MM.1S (cell line): Measurements from ENCODE around the gene MAP2K6.

ENCODE experiments used
- DNase-seq: peaks from one replicate; pipeline ENCODE4 v3.0.0-alpha.2; 2015
- H2AFZ ChIP-seq: fragments of 300-600 bp; sonication (generic); 2 replicates; pipeline ENCODE4 v1.6.0; 2016; ENCODE audit warnings: antibody characterized with exemption, low read length
- H3F3A ChIP-seq: fragments of 300-600 bp; sonication (generic); 2 replicates; pipeline ENCODE4 v1.6.1; 2016; ENCODE audit warnings: mild to moderate bottlenecking, antibody characterized with exemption, low read length, moderate library complexity, mixed read lengths; ENCODE audit not compliant: insufficient read depth
- H3K27ac ChIP-seq: fragments of 300-600 bp; sonication (generic); 2 replicates; pipeline ENCODE4 v1.5.1; 2016; ENCODE audit warnings: mild to moderate bottlenecking, low read length
- H3K27me3 ChIP-seq: fragments of 300-600 bp; sonication (generic); replicated peaks from 2 replicates; pipeline ENCODE4 v1.6.0; 2016; ENCODE audit warnings: low read length; ENCODE audit not compliant: insufficient read depth
- H3K36me3 ChIP-seq: fragments of 300-600 bp; sonication (generic); replicated peaks from 2 replicates; pipeline ENCODE4 v1.6.1; 2016; ENCODE audit warnings: mild to moderate bottlenecking, low read length, mixed read lengths; ENCODE audit not compliant: insufficient read depth
- H3K4me1 ChIP-seq: fragments of 300-600 bp; sonication (generic); 2 replicates; pipeline ENCODE4 v1.6.1; 2016; ENCODE audit warnings: low read length, mixed read lengths
- H3K4me2 ChIP-seq: fragments of 300-600 bp; sonication (generic); 2 replicates; pipeline ENCODE4 v1.6.0; 2016; ENCODE audit warnings: low read depth, low read length
- H3K4me3 ChIP-seq: fragments of 300-600 bp; sonication (generic); 2 replicates; pipeline ENCODE4 v1.5.1; 2016; ENCODE audit warnings: low read length, mixed read lengths
- H3K79me2 ChIP-seq: fragments of 300-600 bp; sonication (generic); 2 replicates; pipeline ENCODE4 v1.6.1; 2016; ENCODE audit warnings: mixed run types, low read length, mixed read lengths
- H3K9ac ChIP-seq: fragments of 300-600 bp; sonication (generic); 2 replicates; pipeline ENCODE4 v1.6.1; 2016; ENCODE audit warnings: low read length, mixed read lengths
- H3K9me2 ChIP-seq: fragments of 300-600 bp; sonication (generic); replicated peaks from 2 replicates; pipeline ENCODE4 v1.6.1; 2016; ENCODE audit warnings: mild to moderate bottlenecking, low read length, mixed read lengths; ENCODE audit not compliant: insufficient read depth
- H3K9me3 ChIP-seq: fragments of 300-600 bp; sonication (generic); replicated peaks from 2 replicates; pipeline ENCODE4 v1.6.1; 2016; ENCODE audit warnings: mild to moderate bottlenecking, low read length, mixed read lengths; ENCODE audit not compliant: insufficient read depth
- H4K20me1 ChIP-seq: fragments of 300-600 bp; sonication (generic); 2 replicates; pipeline ENCODE4 v1.6.1; 2016; ENCODE audit warnings: mild to moderate bottlenecking, low read length, moderate library complexity, mixed read lengths; ENCODE audit not compliant: insufficient read depth
- CTCF ChIP-seq: fragments of 300-600 bp; sonication (generic); IDR thresholded peaks from 2 replicates; pipeline ENCODE4 v1.5.1; 2016; ENCODE audit warnings: antibody characterized with exemption, low read length, mixed read lengths
- EZH2 ChIP-seq: fragments of 300-600 bp; sonication (generic); optimal IDR thresholded peaks from 2 replicates; pipeline ENCODE3; 2017; ENCODE audit warnings: low read depth, mild to moderate bottlenecking, antibody characterized with exemption, low read length, mixed read lengths
- EZH2phosphoT487 ChIP-seq: fragments of 300-600 bp; sonication (generic); IDR thresholded peaks from 2 replicates; pipeline ENCODE4 v1.6.1; 2018; ENCODE audit warnings: antibody characterized with exemption, low read length

MAP2K6 gene

GRCh38 chr17:69534235-69534621 is 119.7 kb downstream of the MAP2K6 start:
- no peaks in the 10 kb centered on the region for H3K9me2 ChIP-seq
- no peak overlapping the region for H3K27ac ChIP-seq
- no peak overlapping the region for H3K4me3 ChIP-seq
- H3K9ac ChIP-seq, result no peak overlapping the region
- no peaks in the 10 kb centered on the region for H3F3A ChIP-seq
- H4K20me1 ChIP-seq, result no peaks in the 10 kb centered on the region
- H3K27me3 ChIP-seq, result no peaks in the 10 kb centered on the region
- no peak for DNase-seq
- H3K4me1 ChIP-seq, result no peaks in the 10 kb centered on the region
- no peaks in the 10 kb centered on the region for H3K36me3 ChIP-seq
- H3K9me3 ChIP-seq, result no peaks in the 10 kb centered on the region
- no peak overlapping the region for H3K4me2 ChIP-seq
- TF ChIP-seq EZH2, result no peak
- TF ChIP-seq EZH2phosphoT487, result no peak
- TF ChIP-seq CTCF, result no peak
- H3K79me2 ChIP-seq, result no peaks in the 10 kb centered on the region
- H2AFZ ChIP-seq, result no peak overlapping the region

GRCh38 chr17:69535016-69535570 is 120.6 kb downstream of the MAP2K6 start:
- DNase-seq, result no peak
- H3K4me1 ChIP-seq, result no peaks in the 10 kb centered on the region
- no peaks in the 10 kb centered on the region for H3K27me3 ChIP-seq
- no peak overlapping the region for H2AFZ ChIP-seq
- H3K4me3 ChIP-seq, result no peak overlapping the region
- H3K9me2 ChIP-seq, result no peaks in the 10 kb centered on the region
- H3K9ac ChIP-seq, result no peak overlapping the region
- no peak overlapping the region for H3K27ac ChIP-seq
- no peaks in the 10 kb centered on the region for H3K9me3 ChIP-seq
- H3K79me2 ChIP-seq, result no peaks in the 10 kb centered on the region
- TF ChIP-seq EZH2phosphoT487, result no peak
- H3F3A ChIP-seq, result no peaks in the 10 kb centered on the region
- H3K4me2 ChIP-seq, result no peak overlapping the region
- no peaks in the 10 kb centered on the region for H3K36me3 ChIP-seq
- H4K20me1 ChIP-seq, result no peaks in the 10 kb centered on the region

DNA sequence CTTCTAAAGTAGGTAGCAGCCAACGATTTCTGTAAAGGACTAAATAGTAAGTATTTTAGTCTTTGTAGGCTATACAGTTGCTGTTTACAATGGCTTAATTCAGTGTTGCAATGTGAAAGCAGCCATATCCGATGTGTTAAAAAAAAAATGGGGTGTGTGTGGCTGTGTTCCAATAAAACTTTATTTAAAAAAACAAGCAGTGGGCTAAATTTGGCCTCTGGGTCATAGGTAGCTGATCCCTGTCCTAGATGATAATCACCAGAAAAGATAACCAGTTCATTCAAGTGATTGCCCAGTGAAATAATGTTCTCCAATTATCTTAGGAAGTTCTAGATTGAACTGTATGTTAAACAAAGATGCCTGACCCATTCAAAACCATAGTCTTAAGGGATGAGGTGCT is 124.3 kb downstream of the MAP2K6 start:
- H3K4me2 ChIP-seq, result no peak overlapping the region
- no peak overlapping the region for H3K27ac ChIP-seq
- TF ChIP-seq CTCF (no peak), EZH2 (no peak), EZH2phosphoT487 (no peak)
- no peaks in the 10 kb centered on the region for H3K9me2 ChIP-seq
- H2AFZ ChIP-seq, result no peak overlapping the region
- DNase-seq, result no peak
- no peaks in the 10 kb centered on the region for H3K4me1 ChIP-seq
- H3F3A ChIP-seq, result no peaks in the 10 kb centered on the region
- H3K79me2 ChIP-seq, result no peaks in the 10 kb centered on the region
- H3K36me3 ChIP-seq, result no peaks in the 10 kb centered on the region
- no peaks in the 10 kb centered on the region for H4K20me1 ChIP-seq
- H3K9ac ChIP-seq, result no peak overlapping the region
- no peak overlapping the region for H3K4me3 ChIP-seq
- no peaks in the 10 kb centered on the region for H3K27me3 ChIP-seq
- no peaks in the 10 kb centered on the region for H3K9me3 ChIP-seq

DNA sequence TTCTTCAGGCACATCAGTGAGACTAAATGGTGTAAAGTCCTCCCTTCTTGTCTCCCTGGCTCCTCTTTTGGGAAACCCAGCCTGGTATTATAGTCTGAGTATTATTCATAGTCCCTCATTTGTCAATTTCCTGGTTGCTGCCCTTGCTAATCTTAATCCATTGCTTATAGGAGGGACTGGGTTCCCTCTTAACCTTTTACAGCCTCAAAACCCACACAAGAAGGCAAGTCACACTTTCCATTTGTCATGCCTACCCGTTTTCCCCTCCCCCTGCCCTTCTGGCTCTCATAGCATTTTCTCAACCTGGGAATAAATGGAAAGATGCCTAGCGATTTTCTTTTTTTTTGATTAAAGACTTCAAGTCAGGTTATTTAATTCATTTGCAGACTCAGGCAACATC is 124.8 kb downstream of the MAP2K6 start:
- H3K79me2 ChIP-seq, result no peaks in the 10 kb centered on the region
- H3K36me3 ChIP-seq, result no peaks in the 10 kb centered on the region
- DNase-seq, result no peak
- H3K9ac ChIP-seq, result no peak overlapping the region
- H4K20me1 ChIP-seq, result no peaks in the 10 kb centered on the region
- H3K27me3 ChIP-seq, result no peaks in the 10 kb centered on the region
- H3K4me2 ChIP-seq, result no peak overlapping the region
- no peak overlapping the region for H3K4me3 ChIP-seq
- no peak overlapping the region for H3K27ac ChIP-seq
- H3K9me2 ChIP-seq, result no peaks in the 10 kb centered on the region
- no peak for TF ChIP-seq CTCF
- no peak for TF ChIP-seq EZH2
- no peak for TF ChIP-seq EZH2phosphoT487
- no peaks in the 10 kb centered on the region for H3F3A ChIP-seq
- H3K4me1 ChIP-seq, result no peaks in the 10 kb centered on the region
- no peaks in the 10 kb centered on the region for H3K9me3 ChIP-seq
- no peak overlapping the region for H2AFZ ChIP-seq
